GM13976 (cell line): ENCODE measurements around the gene RTRAF.

Source experiments
- DNase-seq: peaks from one replicate; pipeline ENCODE4 v3.0.0; 2012; ENCODE audit warnings: low spot score
- CTCF ChIP-seq: IDR thresholded peaks from 2 replicates; pipeline ENCODE4 v1.5.1; 2012; ENCODE audit warnings: borderline replicate concordance, mild to moderate bottlenecking; ENCODE audit not compliant: insufficient read depth; ENCODE audit errors: extremely low read depth, missing control alignments, control extremely low read depth
- in situ Hi-C: fragments of 300-500 bp; cut with MboI; formaldehyde crosslinking; loops from one replicate; pipeline ENCODE4 v1.12.0; 2022; ENCODE audit warnings: low sequenced_read_pairs, mixed read lengths, inconsistent platforms; ENCODE audit not compliant: unreplicated experiment

The RTRAF gene

GRCh38 chr14:51954657-51955056 lies 34.7 kb upstream of the RTRAF start:
- in situ Hi-C loops: no loop called here
- TF ChIP-seq CTCF: no peak
- no peak for DNase-seq

GRCh38 chr14:51957950-51958349 lies 31.4 kb upstream of the RTRAF start:
- DNase-seq: no peak
- in situ Hi-C loops: no loop called here
- no peak for TF ChIP-seq CTCF

GRCh38 chr14:51959928-51960327 lies 29.4 kb upstream of the RTRAF start:
- no peak for DNase-seq
- TF ChIP-seq CTCF: no peak
- in situ Hi-C loops: no loop called here

GRCh38 chr14:51960866-51961265 lies 28.5 kb upstream of the RTRAF start:
- no peak for TF ChIP-seq CTCF
- in situ Hi-C loops: no loop called here
- no peak for DNase-seq

GRCh38 chr14:51962711-51963110 lies 26.6 kb upstream of the RTRAF start:
- in situ Hi-C loops: no loop called here

GRCh38 chr14:51963286-51963685 lies 26.1 kb upstream of the RTRAF start:
- DNase-seq: no peak
- in situ Hi-C loops: no loop called here
- TF ChIP-seq CTCF: no peak

More at GRCh38 chr14:51962711-51963110, 26.6 kb upstream of the RTRAF start:
- no peak for TF ChIP-seq CTCF
- no peak for DNase-seq

GRCh38 chr14:51967521-51967920 lies 21.8 kb upstream of the RTRAF start:
- TF ChIP-seq CTCF: no peak
- DNase-seq: no peak
- in situ Hi-C loops: no loop called here
